H4 (cell line): ENCODE results near the gene UTS2B. TPM values are rescaled to one million over a fixed set of nuclear protein-coding genes. Genes with fewer than 3 reads are reported as not detected.

Experiments used
- DNase-seq: peaks from one replicate; pipeline ENCODE4 v3.0.0-alpha.2; 2015; ENCODE audit warnings: low spot score
- total RNA-seq: library from RNA; depleted of rRNA; stranded (reverse); fragments of >200 nt; shearing (Covaris generic); gene quantifications from 2 replicates; pipeline ENCODE4 v1.2.3, GENCODE V29; 2014

UTS2B gene
- total RNA-seq, 1 experiment from 2014 or later = 0.95 TPM

GRCh38 chr3:191327526-191327925 lies 2.8 kb downstream of the UTS2B start:
- no peak for DNase-seq

DNA sequence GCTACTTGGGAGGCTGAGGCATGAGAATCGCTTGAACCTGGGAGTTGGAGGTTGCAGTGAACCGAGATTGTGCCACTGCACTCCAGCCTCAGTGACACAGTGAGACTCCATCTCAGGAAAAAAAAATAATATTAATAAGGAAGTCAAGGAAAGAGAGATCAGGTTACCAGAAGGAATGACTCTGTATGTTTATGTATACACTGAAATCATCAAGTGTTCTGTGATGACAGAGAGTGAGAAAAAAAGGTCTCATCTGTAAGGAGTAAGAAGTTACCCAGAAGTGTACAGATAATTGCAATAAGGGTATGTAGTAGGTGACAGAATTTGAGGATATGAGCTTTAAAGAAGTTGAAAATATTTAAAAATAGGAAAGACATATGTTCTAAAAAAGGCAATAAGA lies 5.4 kb downstream of the UTS2B start:
- DNase-seq = no peak

DNA sequence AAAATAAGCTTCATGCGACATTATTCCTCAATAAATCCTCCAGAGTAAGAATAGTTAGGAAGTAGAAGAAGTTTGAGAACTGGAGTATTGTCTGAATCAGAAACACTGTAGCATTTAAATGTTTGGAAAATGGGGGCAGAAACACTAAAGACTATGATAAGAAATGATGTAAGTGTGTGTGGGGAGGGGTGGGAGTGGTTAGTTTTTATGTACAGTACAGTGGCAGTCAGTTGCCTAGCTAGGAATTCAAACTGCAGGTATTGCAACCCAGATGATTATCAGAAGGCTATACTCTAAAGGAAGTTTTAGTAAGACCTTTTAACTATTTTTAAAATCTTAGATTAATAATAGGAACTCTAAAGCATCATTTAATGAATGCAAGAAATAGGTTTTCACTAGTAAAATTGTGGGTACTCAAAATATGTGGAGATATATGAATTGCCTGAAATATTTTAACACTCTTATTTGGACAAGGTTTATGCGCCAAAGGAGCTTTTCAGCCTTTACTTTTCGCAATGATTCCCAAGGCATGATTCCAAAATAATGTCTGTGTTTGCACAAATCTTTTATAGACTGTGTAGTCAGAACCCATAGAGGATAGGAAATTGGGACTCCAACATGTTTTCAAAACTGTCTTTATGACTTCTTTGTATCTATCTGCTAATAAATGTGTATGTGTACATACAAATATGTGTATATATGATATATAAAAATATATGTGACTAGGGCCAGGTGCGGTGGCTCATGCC lies 9.1 kb downstream of the UTS2B start:
- DNase-seq = no peak

GRCh38 chr3:191320316-191320715 lies 10.0 kb downstream of the UTS2B start:
- DNase-seq = no peak

DNA sequence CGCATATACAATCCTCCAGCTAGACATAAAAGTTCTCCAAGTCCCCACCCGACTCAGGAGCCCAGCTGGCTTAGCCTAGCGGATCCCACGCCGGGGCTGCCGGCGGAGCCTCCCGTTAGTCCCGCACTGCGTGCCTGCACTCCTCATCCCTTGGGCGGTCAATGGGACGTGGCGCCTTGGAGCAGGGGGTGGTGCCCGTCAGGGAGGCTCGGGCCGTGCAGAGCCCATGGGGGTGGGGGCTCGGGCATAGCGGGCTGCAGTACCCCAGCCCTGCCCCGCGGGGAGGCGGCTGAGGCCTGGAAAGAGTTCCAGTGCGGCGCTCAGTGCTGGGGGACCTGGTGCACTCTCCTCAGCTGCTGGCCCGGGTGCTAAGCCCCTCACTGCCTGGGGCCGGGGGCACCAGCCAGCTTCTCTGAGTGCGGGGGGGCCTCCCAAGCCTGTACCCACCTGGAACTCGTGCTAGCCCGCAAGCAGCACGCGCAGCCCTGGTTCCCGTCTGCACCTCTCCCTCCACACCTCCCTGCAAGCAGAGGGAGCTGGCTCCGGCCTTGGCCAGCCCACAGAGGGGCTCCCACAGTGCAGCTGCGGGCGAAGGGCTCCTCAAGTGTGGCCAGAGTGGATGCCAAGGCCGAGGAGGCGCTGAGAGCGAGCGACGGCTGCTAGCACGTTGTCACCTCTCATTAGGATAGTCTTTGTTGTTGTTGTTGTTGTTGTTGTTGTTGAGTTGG lies 13.3 kb downstream of the UTS2B start:
- DNase-seq = no peak

DNA sequence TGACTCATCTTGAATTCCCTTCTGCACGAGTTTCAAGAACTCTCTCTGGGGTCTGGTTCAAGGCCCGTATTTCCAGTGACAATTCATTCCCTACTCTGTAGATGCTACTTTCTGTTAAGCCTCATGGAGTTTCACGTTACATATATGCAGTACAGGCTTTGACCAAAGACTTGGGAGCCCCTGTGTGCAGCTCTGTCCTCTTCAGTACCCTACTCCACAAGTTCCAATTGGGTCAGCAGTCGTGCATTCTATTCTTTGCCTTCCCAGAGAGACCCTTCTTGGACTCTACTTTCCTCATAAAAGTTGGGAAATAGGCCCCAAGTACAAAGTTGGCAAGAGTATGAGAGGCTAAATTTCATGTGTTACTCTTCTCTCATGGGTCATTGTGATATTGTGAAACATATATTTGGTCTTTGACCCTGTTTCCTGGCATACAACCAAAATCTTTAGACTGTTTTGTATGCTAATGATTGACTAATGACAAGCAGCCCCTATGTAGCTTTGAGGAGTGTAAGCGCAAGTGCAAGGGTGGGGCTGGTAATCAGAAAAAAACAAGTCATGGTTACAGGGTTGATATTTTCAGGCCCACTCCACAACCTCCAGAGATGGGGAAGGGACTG lies 16.1 kb downstream of the UTS2B start:
- no peak for DNase-seq

DNA sequence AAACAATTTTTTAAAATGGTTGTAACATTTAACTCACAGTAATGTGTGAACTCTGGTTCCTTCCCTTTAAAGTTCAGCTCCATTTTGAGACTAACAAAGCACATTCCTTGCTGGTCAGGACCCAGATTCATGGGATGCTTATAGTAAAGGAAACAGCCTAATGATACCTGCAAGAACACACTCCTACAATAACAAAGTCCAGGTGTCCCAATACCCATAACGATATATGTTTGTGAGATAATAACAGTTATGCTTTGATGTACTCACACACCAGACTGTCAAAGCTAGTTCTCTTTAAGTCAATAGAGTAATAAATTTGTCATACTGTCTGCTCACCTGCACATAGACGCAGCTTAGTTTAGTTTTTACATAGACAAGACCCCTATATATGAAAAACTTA lies 17.0 kb downstream of the UTS2B start:
- no peak for DNase-seq

DNA sequence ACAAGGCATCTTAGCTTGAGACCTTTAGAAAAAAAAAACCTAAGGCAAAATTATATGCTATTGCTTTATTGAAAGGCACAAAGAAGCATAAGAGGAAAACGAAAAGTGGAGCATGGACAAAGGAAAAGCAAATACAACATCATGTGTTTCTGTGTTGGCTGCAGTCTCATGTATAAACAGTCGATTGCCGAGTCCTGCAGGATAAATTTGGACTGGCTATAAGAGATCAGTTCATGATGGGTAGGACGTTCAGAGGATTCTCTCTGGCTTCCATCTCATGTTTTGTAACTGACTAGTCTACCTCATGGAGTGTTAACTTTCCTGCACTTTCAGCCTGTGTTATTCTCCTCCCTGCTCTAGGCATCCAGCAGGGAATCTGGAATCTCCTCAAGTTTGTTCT lies 23.0 kb downstream of the UTS2B start:
- DNase-seq = no peak

GRCh38 chr3:191306428-191306827 lies 23.9 kb downstream of the UTS2B start:
- no peak for DNase-seq

DNA sequence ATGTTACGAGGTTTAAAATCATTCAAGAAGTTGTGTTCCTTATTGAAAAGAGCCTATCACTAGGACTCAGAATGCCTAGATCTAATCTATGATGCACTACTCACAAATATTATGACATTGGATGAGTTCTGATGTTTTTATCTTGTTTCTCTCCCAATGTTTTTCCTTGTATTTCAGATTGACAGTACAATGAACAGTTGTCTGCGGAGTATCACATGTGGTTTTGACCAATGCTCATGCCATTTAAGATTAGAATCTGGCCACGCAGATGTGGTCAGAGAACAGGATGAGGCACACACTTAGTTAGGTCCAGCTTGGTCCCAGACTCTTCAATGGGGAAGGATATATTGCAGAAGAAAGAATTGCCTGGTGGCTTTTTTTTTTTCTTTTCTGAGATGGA lies 26.7 kb downstream of the UTS2B start:
- DNase-seq = no peak

DNA sequence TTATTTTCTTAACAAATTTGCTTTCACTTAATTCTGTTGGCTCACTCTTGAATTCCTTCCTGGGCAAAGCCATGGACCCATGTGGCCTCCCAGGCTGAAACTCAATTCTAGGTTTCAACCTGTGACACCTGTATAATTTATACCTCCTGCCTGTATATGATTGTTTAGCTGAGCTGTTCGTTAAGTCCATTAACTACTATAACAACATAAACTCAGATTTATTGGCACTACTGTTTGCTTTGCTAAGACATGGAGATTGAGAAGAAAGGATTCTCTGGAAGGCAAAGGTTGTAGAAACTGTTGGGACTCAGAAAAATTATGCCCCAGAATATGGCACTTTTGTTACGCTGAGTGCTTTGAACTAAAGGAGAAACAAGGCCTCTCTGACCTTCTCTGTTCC lies 27.9 kb downstream of the UTS2B start:
- no peak for DNase-seq

DNA sequence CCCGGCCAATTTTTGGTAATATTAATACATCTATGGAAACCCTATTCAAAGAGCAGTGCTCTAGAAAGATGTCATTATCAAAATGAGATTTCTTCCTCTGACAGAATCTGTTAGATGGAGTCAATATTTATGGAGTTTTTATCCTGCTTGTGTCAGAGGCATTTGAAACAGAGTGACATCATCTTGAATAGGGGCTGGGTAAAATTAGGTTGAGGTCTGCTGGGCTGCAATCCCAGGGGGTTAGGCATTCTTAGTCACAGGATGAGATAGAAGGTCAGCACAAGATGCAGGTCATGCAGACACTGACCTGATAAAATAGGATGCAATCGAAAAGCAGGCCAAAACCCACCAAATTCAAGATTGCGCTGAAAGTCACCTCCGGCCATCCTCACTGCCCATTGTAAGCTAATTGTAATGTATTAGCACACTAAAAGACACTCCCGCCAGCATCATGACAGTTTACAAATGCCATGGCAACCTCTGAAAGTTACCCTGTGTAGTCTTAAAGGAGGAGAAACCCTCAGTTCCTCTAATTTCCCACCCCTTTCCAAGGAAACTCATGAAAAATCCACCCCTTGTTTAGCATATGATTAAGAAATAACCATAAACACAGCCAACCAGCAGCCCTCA lies 28.4 kb downstream of the UTS2B start:
- no peak for DNase-seq

DNA sequence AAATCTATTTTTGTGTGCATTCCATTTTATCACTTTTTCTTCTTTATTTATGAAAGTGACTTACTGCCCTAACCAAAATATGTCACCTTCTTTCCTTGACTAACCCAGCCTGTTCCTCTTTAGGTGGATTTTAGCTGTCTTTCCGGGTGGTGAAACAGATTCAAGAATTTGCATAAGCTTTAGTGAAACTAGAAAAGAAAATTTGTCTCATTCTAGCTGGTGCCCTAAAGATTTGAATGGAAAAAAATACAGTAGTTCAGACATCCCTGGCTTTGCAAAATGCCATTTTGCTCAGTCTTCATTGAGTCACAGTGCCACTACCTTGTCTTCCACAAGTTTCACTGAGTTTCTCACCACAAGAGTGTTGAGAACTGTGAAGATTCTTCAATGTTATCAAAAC lies 29.3 kb downstream of the UTS2B start:
- DNase-seq = no peak

DNA sequence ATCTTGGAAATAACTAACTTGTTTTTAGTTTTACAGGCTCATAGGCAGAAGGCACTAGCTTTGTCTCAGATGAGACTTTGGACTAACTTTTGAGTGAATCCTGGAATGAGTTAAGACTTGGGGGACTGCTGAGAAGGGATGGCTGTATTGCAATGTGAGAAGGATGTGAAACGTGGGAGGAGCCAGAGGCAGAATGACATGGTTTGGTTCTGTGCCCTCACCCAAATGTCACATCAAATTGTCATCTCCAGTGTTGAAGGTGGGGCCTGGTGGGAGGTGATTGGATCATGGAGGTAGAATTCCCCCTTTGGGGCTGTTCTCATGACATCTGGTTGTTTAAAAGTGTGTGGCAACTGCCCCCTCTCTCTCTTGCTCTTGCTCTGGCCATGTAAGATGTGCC lies 29.9 kb downstream of the UTS2B start:
- DNase-seq = no peak

DNA sequence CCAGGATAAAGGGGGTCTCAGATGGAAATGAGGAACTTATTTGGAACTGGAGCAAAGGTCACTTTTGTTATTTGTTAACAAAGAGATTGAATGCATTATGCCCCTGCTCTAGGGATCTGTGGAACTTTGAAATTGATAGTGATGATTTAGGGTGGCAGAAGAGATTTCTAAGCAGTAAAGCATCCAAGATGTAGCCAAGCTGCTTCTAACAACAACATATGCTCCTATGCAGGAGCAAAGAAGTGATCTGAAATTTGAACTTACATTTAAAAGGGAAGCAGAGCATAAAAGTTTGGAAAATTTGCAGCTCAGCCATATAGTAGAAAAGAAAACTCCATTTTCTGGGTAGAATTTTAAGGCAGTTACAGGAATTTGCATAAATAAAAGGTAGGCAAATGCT lies 31.5 kb downstream of the UTS2B start:
- no peak for DNase-seq

DNA sequence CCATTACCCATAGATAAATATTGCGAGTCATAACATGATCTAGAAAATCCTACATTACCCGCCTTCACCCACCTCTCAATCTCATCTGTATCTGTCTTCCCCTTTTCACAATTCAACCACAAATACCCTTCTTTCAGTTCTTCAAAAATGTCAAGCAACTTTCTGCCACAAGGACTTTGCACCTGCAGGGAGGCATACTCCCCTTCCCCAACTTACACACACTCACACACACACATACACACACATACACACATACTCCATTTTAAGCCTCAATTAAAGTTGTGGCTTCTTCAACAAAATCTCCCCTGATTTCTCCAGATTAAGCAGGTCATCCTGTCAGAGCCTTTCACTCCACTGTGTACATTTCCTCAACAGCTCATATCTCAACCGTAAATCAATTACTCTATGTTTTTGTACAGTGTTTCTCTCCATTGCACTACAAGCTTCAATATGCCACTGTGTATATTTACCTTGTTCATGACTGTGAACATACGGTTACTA lies 34.2 kb downstream of the UTS2B start:
- no peak for DNase-seq

- DNase-seq = no peak
Observed at GRCh38 chr3:191294291-191294690, 36.0 kb downstream of the UTS2B start.

DNA sequence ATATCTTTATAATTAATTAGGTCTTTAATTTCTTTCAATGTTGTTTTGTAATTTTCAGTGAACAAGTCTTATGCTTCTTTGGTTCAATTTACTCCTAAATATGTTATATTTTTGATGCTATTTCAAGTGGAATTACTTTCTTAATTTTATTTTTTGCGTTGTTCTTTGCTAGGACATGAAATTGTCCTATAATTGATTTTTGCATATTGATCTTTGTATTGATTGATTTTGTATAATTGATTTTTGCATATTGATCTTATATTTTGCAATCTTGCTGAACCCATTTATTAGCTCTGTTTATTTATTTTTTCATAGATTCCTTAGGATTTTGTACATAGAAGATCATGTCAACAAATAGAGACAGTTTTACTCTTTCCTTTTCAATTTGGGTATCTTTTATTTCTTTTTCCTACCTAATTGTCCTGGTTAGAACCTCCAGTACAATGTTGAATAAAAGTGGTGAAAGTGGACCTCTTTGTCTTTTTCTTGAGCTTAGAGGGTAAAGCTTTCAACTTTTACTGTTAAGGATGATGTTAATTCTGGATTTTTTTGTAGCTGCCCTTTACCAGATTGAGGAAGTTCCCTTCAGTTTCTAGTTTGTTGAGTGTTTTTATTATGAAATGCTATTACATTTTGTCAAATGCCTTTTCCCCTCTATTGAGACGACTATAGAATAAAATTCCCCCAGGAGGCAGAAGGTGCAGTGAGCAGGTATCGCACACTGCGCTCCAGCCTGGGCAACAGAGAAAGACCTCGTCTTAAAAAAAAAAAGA lies 37.9 kb downstream of the UTS2B start:
- no peak for DNase-seq

DNA sequence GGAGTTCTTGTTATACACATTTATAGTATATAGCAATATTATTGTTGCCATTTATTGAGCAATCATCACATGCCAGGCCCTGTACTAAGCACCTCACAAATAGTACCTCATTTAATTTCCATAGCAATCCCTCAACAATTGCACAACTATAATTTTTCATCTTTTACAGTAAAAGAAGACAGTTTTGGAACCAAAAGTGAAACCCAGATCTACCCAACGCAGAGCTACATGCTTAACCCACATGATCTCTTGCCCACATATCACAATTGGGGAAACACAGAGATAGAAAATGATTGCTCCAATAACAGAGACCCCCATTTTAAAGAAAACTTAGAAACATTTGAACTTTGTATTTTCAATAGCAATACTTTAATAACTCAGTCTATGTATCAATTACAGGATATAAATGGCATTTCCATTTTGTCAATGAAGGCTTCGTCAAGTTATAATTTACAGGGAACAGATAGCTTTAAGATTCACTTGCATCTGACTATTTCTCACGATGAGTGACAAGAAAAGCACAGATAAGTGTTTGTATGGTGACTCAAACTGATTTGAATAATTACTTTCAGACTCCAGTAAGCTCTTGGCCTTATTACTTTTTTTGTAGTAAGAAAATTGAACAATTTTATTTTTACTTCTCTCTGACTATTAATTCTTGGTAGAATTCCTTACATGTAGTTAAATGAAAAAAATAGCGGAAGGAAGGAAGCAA lies 39.9 kb downstream of the UTS2B start:
- DNase-seq = no peak

DNA sequence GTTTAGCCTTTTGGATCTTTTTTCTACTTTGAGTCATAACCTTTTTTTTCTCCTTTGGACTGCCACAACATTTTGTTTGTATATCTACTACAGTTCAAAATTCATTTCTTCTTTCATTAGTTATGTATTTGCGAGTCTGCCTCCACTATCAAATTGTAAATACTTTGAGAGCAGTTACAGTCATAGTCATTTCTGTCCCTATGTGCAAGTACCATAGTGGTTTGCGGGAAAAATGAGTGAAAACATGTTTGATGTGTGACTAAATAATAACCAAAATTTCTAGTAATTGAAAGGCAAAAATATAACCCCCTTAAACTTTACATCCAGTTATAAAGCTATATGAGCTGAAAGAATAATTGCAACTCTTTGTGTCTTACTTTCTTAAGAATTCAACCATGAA lies 46.9 kb downstream of the UTS2B start:
- DNase-seq = no peak
